Mesangial cell (primary cell): ENCODE measurements around the gene SURF4. TPM values are rescaled to one million over a fixed set of nuclear protein-coding genes. Genes with fewer than 3 reads are reported as not detected.

Experiments used
- total RNA-seq: library from RNA; depleted of rRNA; stranded (reverse); fragments of >200 nt; gene quantifications from 2 replicates; pipeline ENCODE4 v1.2.3, GENCODE V29; 2015

SURF4 gene
- total RNA-seq, result 220 and 283 TPM in 2 replicates

GRCh38 chr9:133375724-133376654 lies at the start of gene SURF4, which contains the start of gene STKLD1:
TSS of gene SURF4 (minus strand) at chr9:133376060. CDS start at chr9:133375969, 91 bp downstream.
TSS of gene STKLD1 (plus strand) at chr9:133376366. CDS start at chr9:133376474, 108 bp downstream.

GRCh38 chr9:133421615-133422542 lies 46.0 kb upstream of the SURF4 start, which contains the start of gene ADAMTS13:
TSS of gene ADAMTS13 (plus strand) at chr9:133422367. CDS start at chr9:133422444, 77 bp downstream.

GRCh38 chr9:133417541-133418461 lies 41.9 kb upstream of the SURF4 start, which contains the start of gene REXO4:
TSS of gene REXO4 (minus strand) at chr9:133418010. CDS start at chr9:133417844, 166 bp downstream.

GRCh38 chr9:133356391-133357091 lies 19.3 kb downstream of the SURF4 start, which contains the start of the genes SURF1 and SURF2:
TSS of gene SURF1 (minus strand) at chr9:133356487. CDS start at chr9:133356453, 34 bp downstream.
TSS of gene SURF2 (plus strand) at chr9:133356550. CDS start at chr9:133356593, 43 bp downstream.

GRCh38 chr9:133347985-133348717 lies 27.7 kb downstream of the SURF4 start, which contains the start of the genes MED22 and RPL7A:
TSS of gene MED22 (minus strand) at chr9:133348131. CDS start at chr9:133346662, 1,469 bp downstream.
TSS of gene RPL7A (plus strand) at chr9:133348218. CDS start at chr9:133348244, 26 bp downstream.

GRCh38 chr9:133335924-133336811 lies 39.7 kb downstream of the SURF4 start, which contains the start of gene SURF6:
TSS of gene SURF6 (minus strand) at chr9:133336188. CDS start at chr9:133336132, 56 bp downstream.

Other genes with a start within 250 kb of the SURF4 start
- 5.3 and 6.5 TPM in 2 replicates for gene GBGT1, start 212.1 kb downstream of the SURF4 start, total RNA-seq
- gene OBP2B, start 166.8 kb downstream of the SURF4 start, total RNA-seq, result not detected in 2 replicates
- 1.1 TPM in 1 of 2 replicates, not detected in the other for gene ABO, start 100.9 kb downstream of the SURF4 start, total RNA-seq
- gene SURF6, start 39.9 kb downstream of the SURF4 start, total RNA-seq, result 9.4 and 9.5 TPM in 2 replicates
- gene MED22, start 27.9 kb downstream of the SURF4 start, total RNA-seq, result 24.0 and 32.5 TPM in 2 replicates
- gene RPL7A, start 27.8 kb downstream of the SURF4 start, total RNA-seq, result 1,845 and 2,045 TPM in 2 replicates
- gene SURF1, start 19.6 kb downstream of the SURF4 start, total RNA-seq, result 17.1 and 50.3 TPM in 2 replicates
- 22.8 and 33.9 TPM in 2 replicates for gene SURF2, start 19.5 kb downstream of the SURF4 start, total RNA-seq
- gene STKLD1, start 306 bp upstream of the SURF4 start, total RNA-seq, result 0.49 and 1.3 TPM in 2 replicates
- 16.6 and 17.6 TPM in 2 replicates for gene REXO4, start 42.0 kb upstream of the SURF4 start, total RNA-seq
- gene ADAMTS13, start 46.3 kb upstream of the SURF4 start, total RNA-seq, result 1.3 and 5.8 TPM in 2 replicates
- gene CACFD1, start 83.9 kb upstream of the SURF4 start, total RNA-seq, result 6.5 and 29.3 TPM in 2 replicates
- 17.7 and 37.6 TPM in 2 replicates for gene SLC2A6, start 103.0 kb upstream of the SURF4 start, total RNA-seq
- not detected in 2 replicates for gene MYMK, start 148.9 kb upstream of the SURF4 start, total RNA-seq
- under 0.01 and 0.25 TPM in 2 replicates for gene ADAMTSL2, start 158.6 kb upstream of the SURF4 start, total RNA-seq
- gene FAM163B, start 233.3 kb upstream of the SURF4 start, total RNA-seq, result not detected in 2 replicates